ENCODE results near the gene STOML2. TPM values are rescaled to one million over a fixed set of nuclear protein-coding genes. Genes with fewer than 3 reads are reported as not detected.
A peak's percentile ranks its signal among the peaks of the same experiment; 100 is the strongest.

STOML2 gene
- total RNA-seq, 1 experiment from 2014 or later, result 192 TPM

DNA sequence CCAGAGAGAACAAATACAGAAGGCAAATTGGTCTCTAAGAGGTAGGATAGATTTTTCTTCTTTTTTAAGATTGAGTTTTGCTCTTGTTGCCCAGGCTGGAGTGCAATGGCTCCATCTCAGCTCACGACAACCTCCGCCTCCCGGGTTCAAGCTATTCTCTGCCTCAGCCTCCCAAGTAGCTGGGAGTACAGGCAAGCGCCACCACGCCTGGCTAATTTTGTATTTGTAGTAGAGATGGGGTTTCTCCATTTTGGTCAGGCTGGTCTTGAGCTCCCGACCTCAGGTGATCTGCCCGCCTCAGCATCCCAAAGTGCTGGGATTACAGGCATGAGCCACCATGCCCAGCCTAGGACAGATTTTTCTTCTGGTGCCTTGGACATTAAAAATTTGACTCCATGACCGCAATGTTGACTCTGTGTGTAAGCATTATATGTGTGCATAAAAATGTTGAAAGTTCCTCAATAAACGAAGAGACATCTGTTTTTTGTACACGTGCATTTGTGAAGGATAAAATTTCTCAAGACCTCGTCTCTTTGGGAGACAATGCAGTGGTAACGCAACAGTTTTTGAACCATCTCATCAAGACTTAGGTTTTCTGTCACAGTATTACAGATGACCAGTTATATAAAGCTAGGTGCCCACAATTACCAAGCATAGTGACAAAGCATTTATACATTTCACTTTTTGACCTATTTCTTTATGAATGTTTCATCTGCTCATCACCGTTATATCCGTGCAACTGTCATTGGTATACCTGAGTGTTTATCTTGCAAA lies 47.9 kb downstream of the STOML2 start:
- Histone ChIP-seq H3K79me2 (ENCODE audit: insufficient read depth, low read length) (no peaks in the 10 kb centered on the region), H3K14ac (ENCODE audit: insufficient read depth, low read length) (no peak overlapping the region), H3T11ph (ENCODE audit: low read length) (no peak overlapping the region), H2BK12ac (ENCODE audit: insufficient read length, low read depth, low read length) (no peak overlapping the region), H3K27me3 (ENCODE audit: insufficient read depth, low read length) (no peaks in the 10 kb centered on the region), H4K91ac (ENCODE audit: insufficient read length, low read depth, low read length) (no peak overlapping the region), H4K8ac (replicated peaks; ENCODE audit: insufficient read length, low read depth, low read length) (no peak overlapping the region), H2BK5ac (ENCODE audit: insufficient read length, low read length) (no peak overlapping the region), H3K56ac (ENCODE audit: insufficient read length, low read depth, low read length) (no peak overlapping the region), H2BK120ac (ENCODE audit: low read depth, low read length, poor library complexity, severe bottlenecking) (no peak overlapping the region), H3K9me3 (ENCODE audit: control insufficient read depth, low read depth, low read length) (no peaks in the 10 kb centered on the region), H3K23ac (ENCODE audit: insufficient read length, low read depth, low read length) (no peak overlapping the region), H3K18ac (ENCODE audit: insufficient read length, low read depth, low read length) (no peak overlapping the region), H2AK5ac (ENCODE audit: insufficient read length, low read length) (no peak overlapping the region), H3K79me1 (ENCODE audit: insufficient read depth, low read depth, low read length, poor library complexity, severe bottlenecking) (no peaks in the 10 kb centered on the region), H4K20me1 (ENCODE audit: control insufficient read depth, insufficient read depth, insufficient read length) (no peaks in the 10 kb centered on the region), H2BK15ac (ENCODE audit: low read depth, low read length) (no peak overlapping the region), H2AFZ (ENCODE audit: low read length) (no peak overlapping the region), H3K4me2 (ENCODE audit: insufficient read depth, insufficient read length, low read length) (no peak overlapping the region), H3K23me2 (ENCODE audit: insufficient read length, low read depth, low read length, poor library complexity, severe bottlenecking) (no peaks in the 10 kb centered on the region), H3K27ac (ENCODE audit: insufficient read length, low read depth, low read length) (no peak overlapping the region), H4K5ac (ENCODE audit: insufficient read length, low read depth, low read length) (no peak overlapping the region), H3K9ac (ENCODE audit: extremely low read depth, insufficient read length, low read length) (no peak overlapping the region), H3K4me1 (ENCODE audit: insufficient read depth, low read length) (no peaks in the 10 kb centered on the region), H2BK20ac (ENCODE audit: low read depth, low read length, poor library complexity, severe bottlenecking) (no peak overlapping the region), H3K4ac (ENCODE audit: low read depth, low read length) (no peak overlapping the region)
- Mint-ChIP-seq H3K4me1 (no peaks in the 10 kb centered on the region; a peak in 1 of 4 replicates), H3K9me3 (no peaks in the 10 kb centered on the region), H3K4me3 (no peak overlapping the region), H3K36me3 (ENCODE audit: insufficient read depth in 1 of 3, low read depth in 3 of 3) (peaks cover 53 to 94% (median 74%) of the 10 kb centered on the region in 3 experiments), H3K27ac (peak overlapping the region in 2 of 3 experiments; percentile 11 to 67; a peak in 2 of 7 replicates), H3K27me3 (ENCODE audit: low read depth) (no peaks in the 10 kb centered on the region)
- DNase-seq, result no peak
- WGBS (ENCODE audit: extremely low coverage, insufficient read length, low lambda C conversion rate), result no CpG with 5 or more reads among the region's 14 CpGs
- TF ChIP-seq, protein P1, sequence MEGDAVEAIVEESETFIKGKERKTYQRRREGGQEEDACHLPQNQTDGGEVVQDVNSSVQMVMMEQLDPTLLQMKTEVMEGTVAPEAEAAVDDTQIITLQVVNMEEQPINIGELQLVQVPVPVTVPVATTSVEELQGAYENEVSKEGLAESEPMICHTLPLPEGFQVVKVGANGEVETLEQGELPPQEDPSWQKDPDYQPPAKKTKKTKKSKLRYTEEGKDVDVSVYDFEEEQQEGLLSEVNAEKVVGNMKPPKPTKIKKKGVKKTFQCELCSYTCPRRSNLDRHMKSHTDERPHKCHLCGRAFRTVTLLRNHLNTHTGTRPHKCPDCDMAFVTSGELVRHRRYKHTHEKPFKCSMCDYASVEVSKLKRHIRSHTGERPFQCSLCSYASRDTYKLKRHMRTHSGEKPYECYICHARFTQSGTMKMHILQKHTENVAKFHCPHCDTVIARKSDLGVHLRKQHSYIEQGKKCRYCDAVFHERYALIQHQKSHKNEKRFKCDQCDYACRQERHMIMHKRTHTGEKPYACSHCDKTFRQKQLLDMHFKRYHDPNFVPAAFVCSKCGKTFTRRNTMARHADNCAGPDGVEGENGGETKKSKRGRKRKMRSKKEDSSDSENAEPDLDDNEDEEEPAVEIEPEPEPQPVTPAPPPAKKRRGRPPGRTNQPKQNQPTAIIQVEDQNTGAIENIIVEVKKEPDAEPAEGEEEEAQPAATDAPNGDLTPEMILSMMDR (conservative IDR thresholded peaks at IDR 0.05), result no peak

Measured in H9 (cell line).